ENCODE measurements around the gene RALGPS1.

RALGPS1 gene

GRCh38 chr9:126975327-126976220 is 61.0 kb downstream of the RALGPS1 start:
- Mint-ChIP-seq H3K9me3 (no peaks in the 10 kb centered on the region), H3K36me3 (ENCODE audit: low read depth) (no peaks in the 10 kb centered on the region), H3K4me3 (no peak overlapping the region), H3K4me1 (ENCODE audit: low read depth) (no peaks in the 10 kb centered on the region), H3K27ac (no peak overlapping the region), H3K27me3 (peaks cover 72% of the 10 kb centered on the region)
- intact Hi-C loops (cut with micrococcal nuclease) = no loop called here

- peaks cover 76% of the 10 kb centered on the region for H3K27me3 Mint-ChIP-seq
- H3K4me1 Mint-ChIP-seq (ENCODE audit: low read depth) = peaks cover 7% of the 10 kb centered on the region
- H3K4me3 Mint-ChIP-seq = no peak overlapping the region
- no peaks in the 10 kb centered on the region for H3K36me3 Mint-ChIP-seq (ENCODE audit: low read depth)
- H3K27ac Mint-ChIP-seq = no peak overlapping the region
- intact Hi-C loops (cut with micrococcal nuclease) = no loop called here
- peaks cover 6% of the 10 kb centered on the region for H3K9me3 Mint-ChIP-seq
These were observed 64.9 kb downstream of the RALGPS1 start for GRCh38 chr9:126979461-126979860.

DNA sequence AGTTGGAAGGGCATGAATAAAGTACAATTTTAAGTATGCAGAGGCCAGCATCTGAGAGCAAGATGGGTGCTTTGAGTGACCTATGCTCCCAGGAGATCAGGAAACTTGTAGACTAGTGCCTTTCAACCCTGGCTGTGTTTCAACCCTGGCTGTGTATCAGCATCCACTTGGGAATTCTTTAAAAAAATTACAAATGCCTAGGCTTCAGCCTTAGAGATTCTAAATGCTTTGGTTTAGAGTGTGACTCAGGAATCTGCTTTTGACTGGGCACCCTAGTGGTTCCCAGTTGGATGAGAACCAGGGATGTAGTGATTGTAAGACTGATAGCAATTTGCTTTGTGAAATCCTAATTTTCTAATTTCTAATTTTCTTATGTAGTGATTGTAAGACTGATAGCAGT is 65.6 kb downstream of the RALGPS1 start:
- Mint-ChIP-seq H3K4me3 (no peak overlapping the region), H3K4me1 (ENCODE audit: low read depth) (peaks cover 12% of the 10 kb centered on the region), H3K27ac (no peak overlapping the region), H3K27me3 (peaks cover 78% of the 10 kb centered on the region), H3K9me3 (peaks cover 6% of the 10 kb centered on the region), H3K36me3 (ENCODE audit: low read depth) (no peaks in the 10 kb centered on the region)
- intact Hi-C loops (cut with micrococcal nuclease) = no loop called here

GRCh38 chr9:126981218-126981617 is 66.6 kb downstream of the RALGPS1 start:
- intact Hi-C loops (cut with micrococcal nuclease) = no loop called here
- H3K9me3 Mint-ChIP-seq = peaks cover 6% of the 10 kb centered on the region
- H3K27ac Mint-ChIP-seq = no peak overlapping the region
- peaks cover 21% of the 10 kb centered on the region for H3K4me1 Mint-ChIP-seq (ENCODE audit: low read depth)
- peaks cover 79% of the 10 kb centered on the region for H3K27me3 Mint-ChIP-seq
- no peaks in the 10 kb centered on the region for H3K36me3 Mint-ChIP-seq (ENCODE audit: low read depth)
- no peak overlapping the region for H3K4me3 Mint-ChIP-seq

- Mint-ChIP-seq H3K27ac (no peak overlapping the region), H3K9me3 (peaks cover 6% of the 10 kb centered on the region), H3K36me3 (ENCODE audit: low read depth) (no peaks in the 10 kb centered on the region), H3K27me3 (peaks cover 83% of the 10 kb centered on the region), H3K4me1 (ENCODE audit: low read depth) (peaks cover 33% of the 10 kb centered on the region), H3K4me3 (no peak overlapping the region)
- intact Hi-C loops (cut with micrococcal nuclease) = no loop called here
These were observed 67.8 kb downstream of the RALGPS1 start for GRCh38 chr9:126982215-126983002.

DNA sequence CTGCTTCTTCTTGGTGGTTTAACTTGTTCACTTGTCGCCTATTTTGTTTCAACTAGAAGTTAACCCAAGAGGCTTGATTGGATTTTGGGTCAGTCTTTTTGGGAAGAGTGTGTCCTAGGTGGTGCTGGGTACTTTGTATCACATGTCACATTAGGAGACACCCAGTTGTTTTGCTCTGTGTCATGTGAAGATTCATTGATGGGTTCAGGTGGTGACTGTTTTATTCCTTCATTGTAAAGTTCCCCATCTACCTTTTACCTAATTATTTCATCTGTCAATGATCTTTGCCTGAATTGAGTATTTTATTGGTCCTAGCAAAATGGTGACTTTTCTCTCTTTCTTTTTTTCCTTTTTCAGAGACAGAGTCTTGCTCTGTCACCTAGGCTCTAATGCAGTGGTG is 69.2 kb downstream of the RALGPS1 start:
- Mint-ChIP-seq H3K27me3 (peaks cover 84% of the 10 kb centered on the region), H3K27ac (no peak overlapping the region), H3K9me3 (peaks cover 6% of the 10 kb centered on the region), H3K4me3 (no peak overlapping the region), H3K4me1 (ENCODE audit: low read depth) (peaks cover 39% of the 10 kb centered on the region), H3K36me3 (ENCODE audit: low read depth) (no peaks in the 10 kb centered on the region)
- intact Hi-C loops (cut with micrococcal nuclease) = no loop called here

- Mint-ChIP-seq H3K4me1 (ENCODE audit: low read depth) (peaks cover 39% of the 10 kb centered on the region), H3K27me3 (peaks cover 84% of the 10 kb centered on the region), H3K36me3 (ENCODE audit: low read depth) (no peaks in the 10 kb centered on the region), H3K4me3 (no peak overlapping the region), H3K27ac (no peak overlapping the region), H3K9me3 (peaks cover 6% of the 10 kb centered on the region)
- intact Hi-C loops (cut with micrococcal nuclease) = no loop called here
These were observed 70.4 kb downstream of the RALGPS1 start for GRCh38 chr9:126984969-126985368.

DNA sequence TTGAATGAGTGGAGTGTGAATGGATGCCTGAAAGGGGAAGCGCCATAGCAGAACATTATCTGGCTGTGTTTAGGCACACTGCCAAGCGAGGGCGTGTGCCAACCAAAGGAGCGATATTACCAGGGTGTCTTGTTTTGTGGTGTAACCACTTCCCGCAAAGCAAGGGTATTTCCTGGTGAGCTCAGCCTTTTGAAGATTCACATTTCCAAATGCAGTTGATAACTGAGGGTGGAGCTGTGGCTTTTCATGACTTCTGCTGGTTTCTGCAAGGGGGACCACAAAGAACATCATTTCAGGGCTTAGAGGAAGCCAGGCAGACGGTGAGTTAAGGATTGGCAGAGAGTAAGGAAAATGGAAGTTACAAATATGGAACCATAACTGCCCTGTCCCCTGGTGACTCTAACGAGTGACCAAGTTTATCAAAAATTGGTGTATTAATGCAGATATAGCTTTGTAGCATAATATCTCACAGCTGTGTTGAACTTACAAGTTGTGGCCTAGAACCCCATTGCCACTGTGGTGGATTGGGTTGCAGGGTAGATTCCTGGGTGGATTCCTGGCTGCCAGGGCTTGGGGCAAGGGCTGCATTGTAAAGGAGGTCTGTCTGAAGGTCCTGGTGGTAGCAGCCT is 71.4 kb downstream of the RALGPS1 start:
- peaks cover 6% of the 10 kb centered on the region for H3K9me3 Mint-ChIP-seq
- peaks cover 90% of the 10 kb centered on the region for H3K27me3 Mint-ChIP-seq
- intact Hi-C loops (cut with micrococcal nuclease) = no loop called here
- H3K27ac Mint-ChIP-seq = peak overlapping the region; percentile 34
- peaks cover 39% of the 10 kb centered on the region for H3K4me1 Mint-ChIP-seq (ENCODE audit: low read depth)
- no peaks in the 10 kb centered on the region for H3K36me3 Mint-ChIP-seq (ENCODE audit: low read depth)
- no peak overlapping the region for H3K4me3 Mint-ChIP-seq

- no peak overlapping the region for H3K4me3 Mint-ChIP-seq
These were observed 71.9 kb downstream of the RALGPS1 start for GRCh38 chr9:126986506-126986951.

DNA sequence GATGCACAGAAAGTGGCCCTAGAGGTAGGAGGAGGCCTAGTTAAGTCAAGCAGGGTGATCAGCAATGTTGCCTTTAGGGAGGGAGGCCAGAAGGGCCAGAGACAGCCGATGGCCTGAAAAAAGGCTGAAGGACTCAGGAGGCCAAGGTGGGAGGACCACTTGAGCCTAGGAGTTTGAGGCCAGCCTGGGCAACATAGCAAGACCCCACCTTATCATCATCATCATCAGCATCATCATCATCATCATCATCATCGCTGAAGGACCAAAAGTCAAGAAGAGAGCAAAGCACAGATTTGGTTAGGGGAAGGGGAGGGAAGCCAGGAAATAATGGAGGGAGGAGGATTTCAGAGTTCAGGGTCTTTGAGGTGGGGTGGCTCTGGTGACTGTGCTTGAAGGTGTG is 74.3 kb downstream of the RALGPS1 start:
- Mint-ChIP-seq H3K9me3 (peaks cover 14% of the 10 kb centered on the region), H3K27me3 (peaks cover 90% of the 10 kb centered on the region), H3K4me1 (ENCODE audit: low read depth) (peaks cover 33% of the 10 kb centered on the region), H3K4me3 (no peak overlapping the region), H3K27ac (no peak overlapping the region), H3K36me3 (ENCODE audit: low read depth) (no peaks in the 10 kb centered on the region)
- intact Hi-C loops (cut with micrococcal nuclease) = no loop called here

More at GRCh38 chr9:126986506-126986951, 71.9 kb downstream of the RALGPS1 start:
- peaks cover 90% of the 10 kb centered on the region for H3K27me3 Mint-ChIP-seq
- H3K9me3 Mint-ChIP-seq = peaks cover 6% of the 10 kb centered on the region
- H3K27ac Mint-ChIP-seq = peak overlapping the region; percentile 34
- peaks cover 39% of the 10 kb centered on the region for H3K4me1 Mint-ChIP-seq (ENCODE audit: low read depth)
- intact Hi-C loops (cut with micrococcal nuclease) = no loop called here
- no peaks in the 10 kb centered on the region for H3K36me3 Mint-ChIP-seq (ENCODE audit: low read depth)

- no peak overlapping the region for H3K27ac Mint-ChIP-seq
- intact Hi-C loops (cut with micrococcal nuclease) = no loop called here
- H3K27me3 Mint-ChIP-seq = peaks cover 85% of the 10 kb centered on the region
- H3K4me3 Mint-ChIP-seq = no peak overlapping the region
- H3K36me3 Mint-ChIP-seq (ENCODE audit: low read depth) = no peaks in the 10 kb centered on the region
- peaks cover 14% of the 10 kb centered on the region for H3K9me3 Mint-ChIP-seq
- peaks cover 27% of the 10 kb centered on the region for H3K4me1 Mint-ChIP-seq (ENCODE audit: low read depth)
These were observed 75.6 kb downstream of the RALGPS1 start for GRCh38 chr9:126989847-126990842.

GRCh38 chr9:126991183-126991582 is 76.6 kb downstream of the RALGPS1 start:
- H3K27me3 Mint-ChIP-seq = peaks cover 88% of the 10 kb centered on the region
- H3K36me3 Mint-ChIP-seq (ENCODE audit: low read depth) = no peaks in the 10 kb centered on the region
- H3K4me3 Mint-ChIP-seq = no peak overlapping the region
- no peak overlapping the region for H3K27ac Mint-ChIP-seq
- peaks cover 14% of the 10 kb centered on the region for H3K9me3 Mint-ChIP-seq
- intact Hi-C loops (cut with micrococcal nuclease) = no loop called here
- H3K4me1 Mint-ChIP-seq (ENCODE audit: low read depth) = peaks cover 19% of the 10 kb centered on the region

GRCh38 chr9:126992427-126992826 is 77.8 kb downstream of the RALGPS1 start:
- no peak overlapping the region for H3K4me3 Mint-ChIP-seq
- no peaks in the 10 kb centered on the region for H3K36me3 Mint-ChIP-seq (ENCODE audit: low read depth)
- H3K27ac Mint-ChIP-seq = no peak overlapping the region
- intact Hi-C loops (cut with micrococcal nuclease) = no loop called here
- peaks cover 14% of the 10 kb centered on the region for H3K9me3 Mint-ChIP-seq
- peaks cover 85% of the 10 kb centered on the region for H3K27me3 Mint-ChIP-seq
- peaks cover 6% of the 10 kb centered on the region for H3K4me1 Mint-ChIP-seq (ENCODE audit: low read depth)
